Spleen (tissue), 3 donors: ENCODE results near the gene MACROD2.

Experiments used
- POLR2A ChIP-seq, 3 donors: fragments of 450-650 bp; IDR thresholded peaks; one replicate each; pipeline ENCODE4 v1.5.1; 2017; ENCODE audit warnings: antibody characterized with exemption in 3 of 3, mild to moderate bottlenecking in 1 of 3
- POLR2AphosphoS5 ChIP-seq, 3 donors: sonication (generic); formaldehyde crosslinking; IDR thresholded peaks; one replicate each; pipeline ENCODE4 v1.5.1; 2017; ENCODE audit warnings: antibody characterized with exemption in 3 of 3

- no peak for TF ChIP-seq POLR2A (IDR thresholded peaks at IDR 0.05)
- TF ChIP-seq POLR2AphosphoS5 (IDR thresholded peaks at IDR 0.05), result no peak
These were observed 716.3 kb downstream of the MACROD2 start for GRCh38 chr20:14711652-14712051.
